Right lobe of liver (tissue), 4 donors: Measurements from ENCODE around the gene DDX18.

Experiments used
- CTCF ChIP-seq, 4 donors: fragments of 200-600 bp in 3 of 4; fragments of 450-650 bp in 1 of 4; IDR thresholded peaks; one replicate each; pipeline versions ENCODE4 v1.5.1 to v1.8.0; 2016 to 2022; ENCODE audit warnings: antibody characterized with exemption in 4 of 4, mild to moderate bottlenecking in 2 of 4
- POLR2A ChIP-seq: fragments of 450-650 bp; IDR thresholded peaks from one replicate; pipeline ENCODE4 v1.6.1; 2017; ENCODE audit warnings: antibody characterized with exemption, mild to moderate bottlenecking
- donor health status: DM: no; HTN: no; CAD: no.
- donor health status: DM: no; HTN: no; CAD: no.
- donor health status: DM: no; HTN: yes; CAD: no.

GRCh38 chr2:117851969-117852368, 37.5 kb downstream of the DDX18 start:
- no peak for TF ChIP-seq CTCF (IDR thresholded peaks at IDR 0.05)
- no peak for TF ChIP-seq POLR2A
